HG02610 (cell line): Measurements from ENCODE around the gene MED28.
A peak's percentile ranks its signal among the peaks of the same experiment; 100 is the strongest.
"Not testable (repeated sequence)": the region's sequence is repeated elsewhere in the genome, so short reads cannot be mapped to it uniquely, and the experiment has no call there.

Experiments
- ATAC-seq: cut with Tn5 transposase; IDR thresholded peaks from one replicate; pipeline ENCODE4 v1.9.1; 2021; ENCODE audit warnings: mild to moderate bottlenecking, moderate library complexity; ENCODE audit not compliant: unreplicated experiment

The MED28 gene, protein sequence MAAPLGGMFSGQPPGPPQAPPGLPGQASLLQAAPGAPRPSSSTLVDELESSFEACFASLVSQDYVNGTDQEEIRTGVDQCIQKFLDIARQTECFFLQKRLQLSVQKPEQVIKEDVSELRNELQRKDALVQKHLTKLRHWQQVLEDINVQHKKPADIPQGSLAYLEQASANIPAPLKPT

DNA sequence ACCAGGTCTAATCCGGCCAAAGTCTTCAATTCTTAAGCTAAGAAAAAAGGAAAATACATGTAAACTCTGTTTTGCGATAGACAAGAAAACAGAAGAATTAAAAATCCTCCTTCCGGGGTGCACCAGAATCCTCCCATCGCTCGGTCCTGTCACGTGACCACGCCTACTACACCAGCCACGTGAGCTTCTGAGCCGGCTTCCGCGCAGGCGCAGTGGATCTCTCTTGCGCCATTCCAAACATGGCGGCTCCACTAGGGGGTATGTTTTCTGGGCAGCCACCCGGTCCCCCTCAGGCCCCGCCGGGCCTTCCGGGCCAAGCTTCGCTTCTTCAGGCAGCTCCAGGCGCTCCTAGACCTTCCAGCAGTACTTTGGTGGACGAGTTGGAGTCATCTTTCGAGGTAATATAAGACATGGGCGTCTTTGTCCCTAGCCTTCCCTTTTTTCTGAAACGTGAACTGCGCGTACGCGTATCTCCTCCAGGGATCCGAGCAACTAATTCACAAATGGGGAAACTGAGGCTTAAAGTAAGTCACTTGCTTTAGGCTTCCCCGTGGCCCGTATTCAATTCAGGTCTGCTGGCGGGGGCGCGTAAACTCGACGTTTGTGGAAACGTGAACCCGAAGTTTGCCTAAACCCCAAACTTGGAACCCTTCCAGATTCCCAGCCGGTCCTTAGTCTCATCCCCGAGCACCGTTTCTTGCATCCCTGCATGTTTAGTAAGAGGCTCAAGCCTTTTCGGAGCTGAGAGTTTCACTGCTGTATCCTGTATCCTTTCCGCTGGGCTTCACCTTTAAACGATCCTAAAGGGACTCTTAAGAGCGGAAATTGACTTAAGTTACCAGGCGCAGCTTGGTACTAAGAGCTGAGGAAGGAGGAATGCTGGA is at the start of gene MED28:
MED28 (plus strand) TSS at position 226 of the 884 bp plus-strand sequence; CDS start at position 240, 14 bp downstream.
- ATAC-seq = peak; percentile 80

DNA sequence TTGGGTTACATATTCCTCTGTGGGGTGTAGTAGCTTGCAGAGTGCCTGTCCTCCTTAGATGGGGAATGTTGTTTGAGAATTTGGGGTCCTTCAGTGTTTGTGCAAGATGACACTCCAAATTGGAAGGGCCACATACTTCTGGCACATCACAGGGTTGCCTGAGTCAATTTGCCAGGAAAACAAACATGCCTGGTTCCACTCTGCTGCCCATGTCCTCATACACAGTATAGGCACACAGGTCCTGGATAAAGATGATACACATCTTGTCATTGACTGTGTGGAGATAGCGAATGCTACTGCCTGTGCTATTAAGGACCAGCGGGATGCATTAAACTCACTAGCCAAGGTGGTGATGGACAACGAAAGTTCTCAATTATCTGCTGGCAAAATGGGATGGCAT is 48.6 kb upstream of the MED28 start:
- ATAC-seq = no peak

DNA sequence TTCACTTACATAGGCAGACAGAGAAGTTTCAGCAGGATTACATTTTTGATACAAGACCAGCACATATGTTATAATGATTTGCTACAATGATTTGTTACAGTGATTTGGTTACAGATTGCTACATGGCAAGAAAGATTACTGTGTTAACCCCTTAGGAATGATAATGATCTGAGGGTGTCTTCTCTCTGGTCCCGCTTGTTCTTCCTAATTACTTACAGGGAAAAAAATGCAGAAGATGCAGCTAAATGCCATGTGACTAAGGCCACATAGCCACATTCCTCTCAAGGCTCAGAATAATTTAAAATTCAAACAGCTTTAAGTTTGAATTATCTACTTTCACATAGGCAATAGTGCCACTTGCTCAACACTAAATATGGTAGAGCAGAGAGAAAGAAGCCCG is 47.2 kb upstream of the MED28 start:
- no peak for ATAC-seq

DNA sequence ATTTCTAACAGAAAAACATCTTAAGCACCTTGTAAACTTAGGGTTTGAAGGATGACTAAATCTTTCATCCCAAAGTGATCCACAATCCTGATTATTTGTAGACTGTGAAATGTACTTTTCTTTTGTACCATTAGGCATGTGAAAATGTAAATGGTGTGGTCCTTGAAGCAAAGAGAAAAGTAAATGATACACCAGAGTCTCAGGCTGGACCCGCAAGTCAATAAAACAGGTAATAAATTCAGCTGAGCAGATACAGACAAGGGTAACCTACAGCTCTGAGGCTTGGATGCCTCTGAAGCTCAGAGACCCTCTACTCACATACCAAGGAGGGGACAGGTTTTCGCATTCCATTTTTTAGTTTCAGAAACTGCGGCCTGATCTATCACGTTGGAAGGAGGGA is 40.2 kb upstream of the MED28 start:
- no peak for ATAC-seq

DNA sequence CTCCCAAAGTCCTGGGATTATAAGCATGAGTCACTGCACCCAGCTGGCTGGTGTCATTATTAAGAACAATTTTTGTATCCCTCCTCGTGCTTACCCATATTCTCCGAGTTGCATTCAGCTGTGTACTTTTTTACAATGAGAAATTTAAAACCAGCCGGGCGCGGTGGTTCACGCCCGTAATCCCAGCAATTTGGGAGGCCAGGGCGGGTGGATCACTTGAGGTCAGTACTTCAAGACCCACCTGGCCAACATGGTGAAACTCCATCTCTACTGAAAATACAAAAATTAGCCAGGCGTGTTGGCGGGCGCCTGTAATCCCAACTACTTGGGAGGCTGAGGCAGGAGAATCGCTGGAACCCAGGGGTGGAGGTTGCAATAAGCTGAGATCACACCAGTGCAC is 39.3 kb upstream of the MED28 start:
- ATAC-seq = not testable (repeated sequence)

DNA sequence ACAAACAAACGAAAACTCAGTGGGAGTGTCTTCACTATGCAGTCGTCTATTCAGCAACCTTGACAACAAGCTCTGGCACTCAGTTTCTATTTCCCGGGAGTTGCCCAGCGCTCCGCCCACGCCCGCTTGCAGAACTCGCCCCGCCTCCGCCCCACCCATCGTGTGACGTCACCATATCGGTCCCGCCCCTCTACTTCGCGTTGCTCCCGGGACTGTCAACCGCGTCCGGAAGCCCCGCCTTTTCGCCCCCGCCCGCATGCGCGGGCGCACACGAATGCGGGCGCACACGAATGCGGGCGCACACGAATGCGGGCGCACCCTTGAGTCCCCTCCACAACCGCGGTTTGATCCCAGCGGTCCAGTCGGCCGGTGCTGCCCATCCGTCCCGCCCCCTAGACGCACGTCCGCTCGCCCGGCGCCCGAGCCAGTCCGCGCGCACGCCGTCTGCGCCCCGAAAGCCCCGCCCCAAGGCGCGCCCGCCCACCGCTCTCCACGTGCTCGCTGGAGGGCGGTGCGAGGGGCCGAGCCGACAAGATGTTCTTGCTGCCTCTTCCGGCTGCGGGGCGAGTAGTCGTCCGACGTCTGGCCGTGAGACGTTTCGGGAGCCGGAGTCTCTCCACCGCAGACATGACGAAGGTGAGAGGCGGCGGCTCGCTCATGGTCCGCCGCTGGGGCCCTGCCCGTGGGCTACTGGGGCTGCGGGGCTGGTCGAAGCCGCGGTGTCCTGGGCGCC is 37.3 kb upstream of the MED28 start, which contains the start of gene LAP3:
LAP3 (plus strand) TSS at position 267 of the 733 bp plus-strand sequence; CDS start at position 535, 268 bp downstream.
- peak; percentile 85 for ATAC-seq

DNA sequence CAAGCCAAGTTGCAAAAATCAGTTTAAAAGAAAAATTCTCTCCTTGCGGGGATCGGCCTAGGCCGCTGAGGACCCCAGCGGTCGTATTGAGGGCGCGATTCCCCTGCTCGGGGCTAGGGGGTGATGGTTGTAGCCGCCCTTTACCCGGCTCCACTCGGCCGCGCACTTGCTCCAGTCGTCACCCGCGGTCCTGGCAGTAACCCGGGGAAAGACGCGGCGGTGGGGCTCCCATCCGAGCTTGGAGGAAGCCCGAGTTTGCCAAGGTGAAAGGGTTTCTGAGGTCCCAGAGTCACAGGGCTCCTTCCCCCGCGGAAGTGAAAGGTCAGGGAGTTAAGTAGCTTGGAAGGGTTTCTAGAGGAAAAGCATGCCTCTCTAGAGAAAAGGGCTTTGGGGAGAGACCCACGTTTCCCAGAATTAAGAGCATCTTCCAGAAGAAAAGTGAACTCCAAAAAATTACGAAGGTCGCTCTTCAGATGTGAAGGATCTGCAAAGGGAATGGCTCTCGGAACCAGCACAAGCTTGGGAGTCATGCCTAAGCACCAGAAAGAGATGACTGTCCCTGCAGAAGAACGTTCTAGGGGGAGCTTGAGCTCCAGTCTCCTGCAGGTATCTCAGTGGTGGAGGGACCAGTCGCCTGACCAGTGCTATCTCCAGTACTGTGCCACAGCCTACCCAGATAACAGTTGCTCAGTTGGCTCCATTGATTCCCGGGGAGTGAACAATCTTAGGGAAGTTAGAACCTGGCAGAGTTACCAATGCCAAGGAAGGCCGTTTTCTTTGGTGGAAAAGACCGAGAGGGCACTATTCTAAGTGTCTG is 36.6 kb upstream of the MED28 start:
- ATAC-seq = peak; percentile 4

DNA sequence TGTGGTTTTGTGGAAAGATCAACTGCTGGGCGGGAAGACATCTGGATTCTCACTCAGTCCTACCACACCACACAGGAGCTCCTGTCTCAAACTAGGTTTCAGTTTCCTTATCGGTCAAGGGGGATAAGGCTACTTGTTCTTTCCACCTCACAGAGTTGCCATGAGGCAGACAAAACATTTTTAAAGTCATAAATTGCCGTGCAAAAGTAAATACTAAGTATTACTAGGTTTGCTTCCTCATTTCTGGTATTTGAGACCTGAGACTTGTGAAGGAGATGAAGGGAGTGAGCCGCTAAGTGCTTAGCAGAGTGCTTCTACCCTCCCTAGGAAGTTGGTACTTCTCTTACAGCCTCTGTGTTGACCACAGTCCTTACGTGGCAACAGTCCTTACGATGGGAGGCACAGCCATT is 36.0 kb upstream of the MED28 start:
- peak; percentile 42 for ATAC-seq

DNA sequence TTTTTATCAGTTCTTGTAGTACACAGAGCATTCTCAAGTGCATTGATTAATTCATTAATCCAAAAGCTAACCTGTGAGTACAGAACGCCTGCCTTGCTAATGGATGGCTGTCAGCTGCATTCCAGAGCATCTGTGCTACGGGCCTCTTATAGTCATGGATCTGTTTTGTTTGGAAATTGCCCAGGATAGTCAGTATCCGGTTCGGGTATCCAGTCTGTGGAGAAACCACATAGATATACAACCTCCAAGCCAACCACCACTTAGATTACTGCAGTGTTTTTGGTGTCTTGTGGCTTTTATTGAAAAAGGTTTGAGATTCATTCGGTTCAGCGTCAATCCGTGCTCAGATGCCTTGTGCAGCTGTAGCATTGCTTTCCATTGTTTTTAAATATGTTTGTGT is 33.5 kb upstream of the MED28 start:
- no peak for ATAC-seq

DNA sequence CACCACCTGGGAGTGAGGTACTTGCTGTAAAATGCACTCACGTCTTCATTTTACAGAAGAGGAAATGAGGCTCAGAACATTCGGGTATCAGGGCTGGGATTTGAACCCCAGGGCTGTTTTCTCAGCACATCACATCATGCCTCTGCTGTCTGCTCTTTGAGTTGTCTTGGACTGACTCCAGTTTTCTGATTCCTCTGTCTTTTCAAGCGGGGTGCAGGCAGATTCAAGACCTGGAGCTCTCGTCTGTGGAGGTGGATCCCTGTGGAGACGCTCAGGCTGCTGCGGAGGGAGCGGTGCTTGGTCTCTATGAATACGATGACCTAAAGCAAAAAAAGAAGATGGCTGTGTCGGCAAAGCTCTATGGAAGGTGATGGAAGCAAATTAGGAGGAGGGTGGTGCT is 31.2 kb upstream of the MED28 start:
- no peak for ATAC-seq

DNA sequence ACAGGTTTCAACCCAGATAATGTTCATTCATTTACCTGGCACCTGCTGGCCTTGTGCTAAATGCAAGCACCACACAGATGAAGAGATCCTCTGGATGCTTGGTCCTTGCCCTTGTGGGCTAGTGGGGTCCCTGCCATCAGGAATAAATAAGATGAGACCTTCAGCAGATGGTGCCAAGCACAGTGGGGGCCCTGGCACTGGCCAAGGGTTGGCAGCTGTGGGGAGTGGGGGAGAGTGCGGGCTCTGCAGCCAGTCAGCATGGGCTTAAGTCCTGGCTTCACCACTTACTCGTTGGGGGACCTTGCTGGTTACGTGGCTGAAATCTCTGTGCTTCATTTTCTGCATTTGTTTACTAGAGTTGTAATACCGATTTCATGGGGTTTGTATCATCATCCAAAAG is 30.5 kb upstream of the MED28 start:
- ATAC-seq = no peak

DNA sequence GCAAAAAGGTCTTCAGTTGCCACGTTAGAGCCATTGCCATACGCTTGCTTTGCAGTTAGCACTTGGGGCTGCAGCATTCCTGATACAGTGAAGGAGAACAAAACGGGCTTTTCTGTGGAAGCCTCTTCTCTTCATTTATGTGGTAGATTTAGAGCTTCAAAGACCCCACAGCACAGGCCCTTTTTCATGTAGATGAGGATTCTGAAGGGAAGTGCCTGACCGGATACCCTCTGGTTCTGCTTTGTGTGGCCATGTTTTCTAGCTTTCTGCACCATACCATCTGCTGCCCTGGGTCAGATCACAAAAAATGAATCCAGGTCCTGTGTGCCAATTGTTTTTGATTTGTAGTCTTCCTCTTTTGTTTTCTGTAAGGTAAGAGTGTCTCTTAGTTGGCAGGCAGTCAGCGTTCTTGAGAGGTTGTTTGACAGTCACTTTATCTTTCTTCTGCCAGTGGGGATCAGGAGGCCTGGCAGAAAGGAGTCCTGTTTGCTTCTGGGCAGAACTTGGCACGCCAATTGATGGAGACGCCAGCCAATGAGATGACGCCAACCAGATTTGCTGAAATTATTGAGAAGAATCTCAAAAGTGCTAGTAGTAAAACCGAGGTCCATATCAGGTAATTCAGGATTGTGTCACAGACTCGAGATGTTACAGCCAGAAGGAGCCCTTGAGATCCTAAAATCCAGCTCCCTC is 29.8 kb upstream of the MED28 start:
- ATAC-seq = no peak

DNA sequence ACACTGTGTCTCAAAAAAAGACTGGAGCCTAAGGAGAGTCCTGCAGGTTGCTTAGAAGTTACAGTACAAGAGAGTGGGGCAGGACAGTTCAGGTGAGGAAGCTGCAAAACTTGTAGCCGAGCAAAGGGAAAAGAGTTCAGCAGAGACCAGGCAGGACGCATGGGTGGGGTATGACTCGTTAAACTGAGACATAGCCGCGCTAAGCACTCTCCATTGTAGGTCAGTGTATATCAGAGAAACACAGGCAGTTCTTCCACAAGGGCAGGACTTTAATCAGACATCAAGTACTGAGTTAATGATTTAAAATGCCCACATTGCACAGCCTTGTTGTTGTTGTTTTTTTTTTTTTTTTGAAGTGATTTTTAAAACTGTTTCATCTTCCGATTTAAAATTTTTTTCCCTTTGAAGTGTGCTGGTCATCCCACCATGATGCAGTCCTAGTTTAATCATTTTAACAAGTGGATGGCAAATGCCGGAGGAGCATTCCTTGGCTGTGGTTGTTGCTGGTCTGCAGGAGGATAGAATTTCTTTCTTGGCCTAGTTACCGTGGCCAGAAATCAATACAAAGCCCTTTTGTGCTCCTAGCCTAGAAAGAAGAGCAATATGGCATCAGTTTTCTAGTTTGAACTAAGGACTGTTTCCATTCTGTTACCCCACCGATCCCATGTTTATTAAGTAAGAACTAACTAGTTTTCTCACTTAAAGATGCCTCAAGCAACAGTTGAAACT is 27.2 kb upstream of the MED28 start:
- no peak for ATAC-seq

DNA sequence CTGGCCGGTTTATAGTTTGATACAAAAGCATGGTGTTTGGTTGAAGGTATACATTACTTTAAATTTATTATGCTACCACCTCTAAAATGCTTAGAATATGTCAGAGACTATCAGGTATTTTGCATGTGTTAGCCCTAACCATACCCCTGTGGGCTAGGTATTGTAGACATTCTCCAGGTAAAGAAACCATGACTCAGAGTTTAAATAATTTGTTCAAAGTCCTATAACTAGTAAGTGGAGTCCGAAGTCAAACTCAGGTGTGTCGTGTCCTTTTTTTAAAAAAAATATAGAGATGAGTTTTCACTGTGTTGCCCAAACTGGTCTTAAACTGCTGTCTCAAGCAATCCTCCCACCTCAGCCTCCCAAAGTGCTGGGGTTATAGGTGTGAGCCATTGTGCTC is 25.1 kb upstream of the MED28 start:
- ATAC-seq = no peak

DNA sequence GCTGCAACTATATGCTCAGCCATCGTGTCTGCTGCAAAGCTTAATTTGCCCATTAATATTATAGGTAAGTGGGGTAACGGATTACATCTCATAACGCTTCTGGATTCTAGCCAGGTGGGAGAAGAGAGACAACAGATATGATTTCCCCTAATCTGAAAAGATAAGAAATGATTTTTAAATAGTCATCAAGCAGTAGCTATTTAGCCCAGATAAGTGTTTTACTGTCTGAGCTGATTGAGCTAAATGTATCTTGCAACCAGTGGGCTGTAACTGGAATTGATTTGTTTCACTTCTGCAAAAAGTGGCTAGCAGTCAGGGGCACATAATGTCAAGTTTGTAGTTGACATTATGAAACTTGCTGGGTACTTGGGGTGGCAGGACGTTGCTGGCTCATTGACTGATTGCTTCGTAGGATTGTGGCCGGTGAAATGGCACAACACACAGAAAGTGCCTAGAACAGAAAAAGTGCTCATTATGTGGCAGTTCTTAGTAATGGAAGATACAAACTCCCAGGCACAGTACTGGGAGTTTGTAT is 18.9 kb upstream of the MED28 start:
- ATAC-seq = peak; percentile 83

DNA sequence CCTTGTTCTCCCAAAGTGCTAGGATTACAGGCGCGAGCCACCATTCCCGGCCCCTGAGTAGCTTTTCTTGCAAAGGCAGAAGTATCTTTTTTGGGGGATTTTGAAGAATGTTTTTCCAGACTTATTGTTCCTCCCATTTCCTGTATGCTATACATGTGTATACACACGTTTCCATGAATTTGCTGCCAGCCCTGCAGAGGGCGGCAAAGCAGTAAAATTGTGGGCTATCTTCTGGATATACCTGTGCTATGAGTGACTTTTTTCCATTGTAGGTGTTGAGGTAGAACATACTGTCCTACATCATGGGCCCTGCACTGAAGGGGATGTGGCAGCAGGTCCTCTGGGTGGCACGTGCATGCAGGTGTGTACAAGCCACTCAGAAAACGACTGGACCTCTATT is 16.9 kb upstream of the MED28 start:
- no peak for ATAC-seq

DNA sequence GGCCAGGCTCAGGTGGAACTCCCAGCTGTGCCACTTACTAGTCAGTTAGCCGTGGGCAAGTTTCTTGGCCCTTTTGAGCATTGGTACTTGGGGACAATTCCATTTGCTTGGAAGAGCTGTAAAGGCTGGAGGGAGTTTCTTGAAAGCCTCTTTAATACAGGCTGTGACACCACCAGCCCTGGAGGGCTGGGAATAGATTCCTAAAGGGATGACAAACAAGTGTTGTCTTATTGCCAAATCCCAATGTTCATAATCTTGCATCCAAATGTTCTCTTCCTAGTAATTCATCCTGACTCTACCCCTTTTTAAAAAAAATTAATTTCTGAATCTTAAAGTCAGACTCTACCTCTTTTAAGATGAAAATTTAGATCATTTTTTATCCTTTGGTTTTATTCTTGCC is 14.6 kb upstream of the MED28 start:
- ATAC-seq = no peak

DNA sequence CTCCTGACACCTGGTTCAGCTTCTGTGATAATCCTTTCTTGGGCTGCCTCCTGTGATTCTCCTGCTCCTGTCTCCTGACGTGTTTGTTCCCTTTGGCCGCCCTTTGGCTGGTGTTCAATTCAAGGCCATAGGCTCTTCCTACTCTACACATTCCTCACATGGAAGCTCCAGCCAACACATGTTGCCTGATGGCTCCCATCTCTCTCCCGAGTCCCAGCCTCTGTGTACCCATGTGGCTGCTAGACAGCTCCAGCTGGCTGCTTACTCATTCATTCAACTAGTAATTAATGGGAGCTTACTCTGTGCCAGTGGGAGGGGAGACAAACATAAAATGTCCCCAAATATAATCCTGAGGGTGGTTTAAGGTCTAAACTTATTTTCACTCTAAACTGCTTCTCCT is 9.2 kb upstream of the MED28 start:
- ATAC-seq = no peak

DNA sequence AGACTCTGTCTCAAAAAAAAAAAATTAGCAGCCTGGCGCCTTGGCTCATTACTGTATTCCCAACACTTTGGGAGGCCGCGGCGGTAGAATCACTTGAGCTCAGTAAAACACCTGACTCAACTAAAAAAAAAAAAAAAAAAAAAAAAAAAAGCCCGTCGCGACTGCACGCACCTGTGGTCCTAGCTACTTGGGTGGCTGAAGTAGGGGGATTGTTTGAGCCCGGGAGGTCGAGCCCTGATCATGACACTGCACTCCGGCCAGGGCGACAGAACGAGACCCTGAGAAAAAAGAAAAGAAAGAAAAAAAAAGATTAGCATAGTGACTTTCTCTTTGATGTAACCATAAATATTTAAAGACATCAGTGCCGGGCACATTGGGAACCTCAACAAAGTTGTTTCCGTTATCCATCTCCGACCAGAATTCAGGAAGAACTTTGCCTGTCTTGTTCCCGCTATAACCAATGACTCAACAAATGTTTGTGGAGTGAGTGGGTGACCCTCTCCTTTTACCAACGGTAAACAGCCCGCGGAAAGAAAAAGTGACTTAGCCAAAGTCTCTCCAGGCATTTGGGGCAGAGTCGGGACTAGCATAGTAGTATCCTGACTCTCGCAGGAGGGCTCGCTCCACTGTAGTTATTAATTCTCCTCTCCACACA is 553 bp upstream of the MED28 start:
- ATAC-seq = peak; percentile 53
